Renal cortical epithelial cell (primary cell): ENCODE measurements around the gene SCN2B. TPM values are rescaled to one million over a fixed set of nuclear protein-coding genes. Genes with fewer than 3 reads are reported as not detected.
A peak's percentile ranks its signal among the peaks of the same experiment; 100 is the strongest.

Experiments
- DNase-seq: peaks from one replicate; pipeline ENCODE4 v3.0.0-alpha.2; 2011; ENCODE audit warnings: low read depth
- total RNA-seq: library from RNA; depleted of rRNA; stranded (reverse); fragments of >200 nt; gene quantifications from 2 replicates; pipeline ENCODE4 v1.2.3, GENCODE V29; 2014

SCN2B gene
- total RNA-seq, 1 donor from 2014 or later, result 1.2 TPM

GRCh38 chr11:118153976-118154375 lies 22.5 kb downstream of the SCN2B start:
- no peak for DNase-seq

GRCh38 chr11:118153516-118153915 lies 22.9 kb downstream of the SCN2B start:
- DNase-seq, result no peak

- no peak for DNase-seq
Observed at GRCh38 chr11:118152552-118153471, 23.6 kb downstream of the SCN2B start, which contains the start of gene SCN4B. Gene SCN4B, minus strand, starts transcription at chr11:118152823. Its CDS starts 150 bp downstream, at chr11:118152673.

- DNase-seq, result no peak
Observed at GRCh38 chr11:118152020-118152551, 24.4 kb downstream of the SCN2B start.

GRCh38 chr11:118151431-118151830 lies 25.0 kb downstream of the SCN2B start:
- no peak for DNase-seq

- DNase-seq, result no peak
Observed at GRCh38 chr11:118149493-118149892, 26.9 kb downstream of the SCN2B start.

GRCh38 chr11:118148856-118149255 lies 27.6 kb downstream of the SCN2B start:
- DNase-seq, result no peak

- no peak for DNase-seq
Observed at GRCh38 chr11:118148240-118148639, 28.2 kb downstream of the SCN2B start.

- no peak for DNase-seq
Observed at GRCh38 chr11:118147502-118147901, 28.9 kb downstream of the SCN2B start.

- no peak for DNase-seq
Observed at GRCh38 chr11:118146554-118146953, 29.9 kb downstream of the SCN2B start.

GRCh38 chr11:118145285-118146227 lies 30.9 kb downstream of the SCN2B start:
- peak; percentile 52 for DNase-seq

GRCh38 chr11:118144301-118145268 lies 31.9 kb downstream of the SCN2B start:
- DNase-seq, result no peak

- DNase-seq, result no peak
Observed at GRCh38 chr11:118143661-118144185, 32.7 kb downstream of the SCN2B start.

- DNase-seq, result no peak
Observed at GRCh38 chr11:118142809-118143208, 33.6 kb downstream of the SCN2B start.

GRCh38 chr11:118142081-118142480 lies 34.4 kb downstream of the SCN2B start:
- peak; percentile 59 for DNase-seq

GRCh38 chr11:118139578-118139977 lies 36.9 kb downstream of the SCN2B start:
- DNase-seq, result no peak

- DNase-seq, result no peak
Observed at GRCh38 chr11:118138839-118139420, 37.5 kb downstream of the SCN2B start.

- DNase-seq, result no peak
Observed at GRCh38 chr11:118136801-118137200, 39.6 kb downstream of the SCN2B start.

- no peak for DNase-seq
Observed at GRCh38 chr11:118136341-118136740, 40.1 kb downstream of the SCN2B start.

- DNase-seq, result no peak
Observed at GRCh38 chr11:118135796-118136165, 40.7 kb downstream of the SCN2B start.
